ENCODE data around the gene MTMR12.
"Not testable (repeated sequence)": the region's sequence is repeated elsewhere in the genome, so short reads cannot be mapped to it uniquely, and the experiment has no call there.

Gene MTMR12

GRCh38 chr5:32282633-32283032 is 30.1 kb downstream of the MTMR12 start:
- DNase-seq (no peak), ATAC-seq (replicated peaks) (no peak)
- Mint-ChIP-seq H3K27me3 (no peaks in the 10 kb centered on the region), H3K4me3 (no peak overlapping the region), H3K36me3 (peaks cover 12 to 14% of the 10 kb centered on the region in 2 donors), H3K9me3 (peaks cover 0 to 5% of the 10 kb centered on the region in 2 donors), H3K4me1 (peaks cover 22 to 50% of the 10 kb centered on the region in 2 donors), H3K27ac (no peak overlapping the region)

- H3K4me1 Mint-ChIP-seq, result peaks cover 24 to 48% of the 10 kb centered on the region in 2 donors
These were observed 31.2 kb downstream of the MTMR12 start for GRCh38 chr5:32281378-32282133.

DNA sequence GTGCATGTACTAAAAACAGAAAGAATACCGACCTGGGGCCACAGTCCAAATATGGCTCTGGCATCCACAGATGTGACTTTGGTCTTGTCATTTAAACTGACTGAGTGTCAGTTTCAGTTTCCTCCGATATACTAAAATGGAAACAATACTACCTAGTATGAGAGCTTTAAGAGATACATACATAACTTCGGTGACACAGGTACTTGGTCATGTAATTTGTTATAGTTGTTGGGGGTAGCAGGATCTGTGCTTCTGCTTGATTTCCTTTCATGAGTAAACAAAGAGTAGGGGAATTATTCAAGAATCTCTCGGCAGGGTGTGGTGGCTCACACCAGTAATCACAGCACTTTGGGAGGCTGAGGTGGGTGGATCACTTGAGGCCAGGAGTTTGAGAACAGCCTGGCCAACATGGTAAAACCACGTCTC is 32.1 kb downstream of the MTMR12 start:
- Mint-ChIP-seq H3K27ac (peak overlapping the region; percentile 47), H3K27me3 (no peaks in the 10 kb centered on the region), H3K36me3 (peaks cover 10 to 14% of the 10 kb centered on the region in 2 donors), H3K4me1 (peaks cover 26 to 51% of the 10 kb centered on the region in 2 donors), H3K9me3 (peaks cover 0 to 5% of the 10 kb centered on the region in 2 donors), H3K4me3 (peak overlapping the region in 1 of 2 donors; percentile 15)
- no peak for DNase-seq
- ATAC-seq (replicated peaks), result peak; percentile 58 to 61

More at GRCh38 chr5:32281378-32282133, 31.2 kb downstream of the MTMR12 start:
- H3K9me3 Mint-ChIP-seq; H3K27ac Mint-ChIP-seq; DNase-seq; H3K27me3 Mint-ChIP-seq; ATAC-seq (replicated peaks); H3K4me3 Mint-ChIP-seq: not testable (repeated sequence)
- H3K36me3 Mint-ChIP-seq, result peaks cover 10 to 14% of the 10 kb centered on the region in 2 donors

DNA sequence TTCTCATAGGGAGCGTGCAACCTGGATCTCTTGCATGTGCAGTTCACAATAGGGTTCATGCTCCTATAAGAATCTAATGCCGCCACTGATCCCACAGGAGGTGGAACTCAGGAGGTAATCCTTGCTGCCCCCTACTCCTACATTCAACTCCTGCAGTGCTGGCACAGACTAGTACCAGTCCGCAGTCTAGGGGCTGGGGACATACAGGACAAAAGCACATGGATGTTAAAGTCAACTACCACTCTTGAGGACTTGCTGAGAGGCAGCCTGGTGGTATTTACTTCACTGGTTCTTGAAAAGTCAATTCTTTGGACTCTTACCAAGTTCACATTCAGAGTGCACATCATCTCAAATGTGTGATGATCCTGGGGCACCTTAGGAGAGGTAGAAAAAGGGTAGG is 33.0 kb downstream of the MTMR12 start:
- no peaks in the 10 kb centered on the region for H3K27me3 Mint-ChIP-seq
- H3K36me3 Mint-ChIP-seq, result peaks cover 15 to 20% of the 10 kb centered on the region in 2 donors
- no peak overlapping the region for H3K4me3 Mint-ChIP-seq
- ATAC-seq (replicated peaks), result no peak
- H3K27ac Mint-ChIP-seq, result no peak overlapping the region
- peaks cover 0 to 3% of the 10 kb centered on the region in 2 donors for H3K9me3 Mint-ChIP-seq
- H3K4me1 Mint-ChIP-seq, result peaks cover 25 to 56% of the 10 kb centered on the region in 2 donors
- no peak for DNase-seq

- Mint-ChIP-seq H3K4me3 (no peak overlapping the region), H3K27me3 (no peaks in the 10 kb centered on the region), H3K9me3 (peaks cover 0 to 3% of the 10 kb centered on the region in 2 donors), H3K36me3 (peaks cover 16 to 24% of the 10 kb centered on the region in 2 donors), H3K4me1 (peaks cover 25 to 56% of the 10 kb centered on the region in 2 donors), H3K27ac (no peak overlapping the region)
- DNase-seq (no peak), ATAC-seq (replicated peaks) (no peak)
These were observed 33.5 kb downstream of the MTMR12 start for GRCh38 chr5:32279223-32279622.

DNA sequence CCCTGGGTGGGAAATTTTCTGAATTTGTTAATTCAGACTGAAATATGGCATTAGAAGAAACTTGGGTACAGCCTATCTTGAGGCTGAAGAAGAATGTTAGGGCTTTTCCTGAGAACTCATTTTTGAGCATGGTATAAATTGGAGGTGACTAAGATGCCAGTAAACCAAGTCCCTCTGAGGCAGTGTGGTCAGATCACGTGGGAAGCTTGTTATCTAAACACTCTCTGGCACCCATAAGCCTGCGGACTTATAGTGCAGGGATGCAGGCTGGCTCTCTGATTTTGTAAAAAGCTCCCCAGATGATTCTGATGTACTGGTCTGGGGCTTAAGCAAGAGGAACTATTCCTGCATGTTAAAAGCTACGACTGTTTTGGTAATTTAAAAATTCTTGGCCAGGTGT is 34.3 kb downstream of the MTMR12 start:
- H3K4me1 Mint-ChIP-seq, result peaks cover 23 to 52% of the 10 kb centered on the region in 2 donors
- peak in 1 of 2 donors; percentile 59 for ATAC-seq (replicated peaks)
- no peaks in the 10 kb centered on the region for H3K27me3 Mint-ChIP-seq
- no peak for DNase-seq
- peaks cover 0 to 3% of the 10 kb centered on the region in 2 donors for H3K9me3 Mint-ChIP-seq
- H3K4me3 Mint-ChIP-seq, result no peak overlapping the region
- peak overlapping the region; percentile 14 for H3K27ac Mint-ChIP-seq
- H3K36me3 Mint-ChIP-seq, result peaks cover 23 to 32% of the 10 kb centered on the region in 2 donors

- H3K9me3 Mint-ChIP-seq, result peaks cover 0 to 3% of the 10 kb centered on the region in 2 donors
- no peak overlapping the region for H3K4me3 Mint-ChIP-seq
- H3K27ac Mint-ChIP-seq, result peak overlapping the region; percentile 76
- H3K4me1 Mint-ChIP-seq, result peaks cover 23 to 52% of the 10 kb centered on the region in 2 donors
- peaks cover 29 to 39% of the 10 kb centered on the region in 2 donors for H3K36me3 Mint-ChIP-seq
- H3K27me3 Mint-ChIP-seq, result no peaks in the 10 kb centered on the region
- peak; percentile 66 to 77 for ATAC-seq (replicated peaks)
- DNase-seq, result no peak
These were observed 34.9 kb downstream of the MTMR12 start for GRCh38 chr5:32277798-32278197.

DNA sequence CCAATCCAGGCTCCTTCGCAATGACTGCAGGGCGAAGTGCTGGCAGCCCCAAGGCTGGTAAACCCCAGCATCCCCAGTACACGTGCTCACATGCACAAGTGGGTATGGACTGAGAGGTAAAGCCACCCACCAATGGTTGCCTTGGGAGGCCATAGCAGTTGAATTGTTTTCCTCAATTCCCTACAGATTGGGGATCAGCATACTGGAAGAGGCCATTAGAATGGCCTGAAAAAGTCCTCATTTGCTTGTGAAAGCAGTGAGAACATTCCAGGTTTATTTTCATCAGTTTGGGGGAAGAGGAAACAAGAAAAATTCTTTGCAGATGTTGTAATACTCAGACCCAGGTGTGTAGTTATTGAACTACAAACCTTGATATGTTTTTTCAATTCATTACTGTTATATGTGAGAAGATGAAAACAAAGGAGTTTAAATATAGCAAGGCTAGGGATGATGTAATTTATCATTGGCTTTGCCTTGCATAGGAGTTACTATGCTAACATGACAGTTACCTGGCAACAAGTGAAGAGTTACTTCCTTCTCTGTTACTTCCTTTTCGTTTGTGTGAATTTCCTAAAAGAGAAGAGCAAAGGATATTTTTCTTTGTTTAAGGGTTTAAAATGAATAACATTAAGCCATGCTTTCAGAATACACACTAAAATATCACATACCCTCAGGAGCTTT is 36.4 kb downstream of the MTMR12 start:
- Mint-ChIP-seq H3K4me3 (no peak overlapping the region), H3K27ac (no peak overlapping the region), H3K9me3 (peaks cover 0 to 3% of the 10 kb centered on the region in 2 donors), H3K27me3 (no peaks in the 10 kb centered on the region), H3K36me3 (peaks cover 30 to 38% of the 10 kb centered on the region in 2 donors), H3K4me1 (peaks cover 22 to 42% of the 10 kb centered on the region in 2 donors)
- DNase-seq, result no peak
- peak; percentile 62 to 77 for ATAC-seq (replicated peaks)

DNA sequence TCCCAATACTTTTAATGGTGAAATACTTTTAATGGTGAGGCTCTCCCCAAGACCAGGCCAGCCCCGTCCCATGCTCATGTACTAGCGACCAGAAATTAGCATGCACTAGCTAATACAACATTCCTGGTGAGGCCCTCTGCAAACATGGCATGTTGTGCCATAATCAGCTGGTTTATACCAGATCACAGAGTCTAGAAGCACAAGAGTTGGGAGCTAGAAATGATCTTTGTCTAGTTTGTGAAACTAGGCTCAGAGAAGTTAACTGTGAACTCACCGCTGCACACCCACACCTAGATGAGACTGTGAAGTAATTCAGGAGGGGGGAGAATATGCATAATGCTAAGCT is 37.4 kb downstream of the MTMR12 start:
- DNase-seq (no peak), ATAC-seq (replicated peaks) (no peak)
- peaks cover 26 to 41% of the 10 kb centered on the region in 2 donors for H3K4me1 Mint-ChIP-seq
- H3K27ac Mint-ChIP-seq, result peak overlapping the region; percentile 51
- no peaks in the 10 kb centered on the region for H3K27me3 Mint-ChIP-seq
- no peak overlapping the region for H3K4me3 Mint-ChIP-seq
- H3K9me3 Mint-ChIP-seq, result no peaks in the 10 kb centered on the region
- peaks cover 29 to 41% of the 10 kb centered on the region in 2 donors for H3K36me3 Mint-ChIP-seq

GRCh38 chr5:32274548-32275395 is 38.0 kb downstream of the MTMR12 start:
- peak overlapping the region; percentile 20 for H3K27ac Mint-ChIP-seq
- no peak for ATAC-seq (replicated peaks)

GRCh38 chr5:32273821-32274220 is 38.9 kb downstream of the MTMR12 start:
- Mint-ChIP-seq H3K4me3 (no peak overlapping the region), H3K9me3 (no peaks in the 10 kb centered on the region), H3K27me3 (no peaks in the 10 kb centered on the region), H3K36me3 (peaks cover 32 to 44% of the 10 kb centered on the region in 2 donors), H3K4me1 (peaks cover 28 to 41% of the 10 kb centered on the region in 2 donors), H3K27ac (no peak overlapping the region)
- DNase-seq (no peak), ATAC-seq (replicated peaks) (no peak)

More at GRCh38 chr5:32274548-32275395, 38.0 kb downstream of the MTMR12 start:
- H3K27me3 Mint-ChIP-seq, result no peaks in the 10 kb centered on the region
- DNase-seq, result no peak
- no peak overlapping the region for H3K4me3 Mint-ChIP-seq
- peaks cover 28 to 42% of the 10 kb centered on the region in 2 donors for H3K4me1 Mint-ChIP-seq
- no peaks in the 10 kb centered on the region for H3K9me3 Mint-ChIP-seq
- peaks cover 32 to 44% of the 10 kb centered on the region in 2 donors for H3K36me3 Mint-ChIP-seq

GRCh38 chr5:32272746-32273145 is 40.0 kb downstream of the MTMR12 start:
- Mint-ChIP-seq H3K9me3 (no peaks in the 10 kb centered on the region), H3K4me3 (no peak overlapping the region), H3K36me3 (peaks cover 39 to 52% of the 10 kb centered on the region in 2 donors), H3K27ac (no peak overlapping the region), H3K27me3 (no peaks in the 10 kb centered on the region), H3K4me1 (peaks cover 23 to 30% of the 10 kb centered on the region in 2 donors)
- DNase-seq (no peak), ATAC-seq (replicated peaks) (no peak)

DNA sequence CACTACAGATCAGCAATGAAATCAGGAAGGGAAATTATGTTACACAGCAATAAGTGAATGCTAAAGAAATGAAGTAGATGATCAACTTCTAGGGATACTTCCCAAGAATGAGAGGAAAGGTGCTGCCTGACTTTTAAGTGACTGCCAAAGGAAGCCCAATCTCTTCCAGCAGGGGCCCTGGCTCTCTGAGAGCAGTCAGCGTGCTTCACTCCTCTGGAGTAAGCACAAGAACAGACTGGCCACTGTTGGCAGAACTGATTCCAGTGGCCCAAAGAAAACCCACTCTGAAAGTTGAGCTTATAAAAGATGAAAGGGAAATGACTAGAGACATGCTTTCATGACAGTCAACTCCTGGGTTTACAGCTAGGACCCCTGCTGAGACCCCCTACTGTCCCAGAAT is 41.8 kb downstream of the MTMR12 start:
- peaks cover 53 to 66% of the 10 kb centered on the region in 2 donors for H3K36me3 Mint-ChIP-seq
- H3K27ac Mint-ChIP-seq, result peak overlapping the region; percentile 75
- no peak overlapping the region for H3K4me3 Mint-ChIP-seq
- H3K9me3 Mint-ChIP-seq, result no peaks in the 10 kb centered on the region
- ATAC-seq (replicated peaks), result no peak
- H3K4me1 Mint-ChIP-seq, result peaks cover 17 to 20% of the 10 kb centered on the region in 2 donors
- H3K27me3 Mint-ChIP-seq, result no peaks in the 10 kb centered on the region
- DNase-seq, result no peak

- no peak overlapping the region for H3K4me3 Mint-ChIP-seq
- H3K36me3 Mint-ChIP-seq, result peaks cover 53 to 65% of the 10 kb centered on the region in 2 donors
- H3K27ac Mint-ChIP-seq, result no peak overlapping the region
- H3K4me1 Mint-ChIP-seq, result peaks cover 15 to 16% of the 10 kb centered on the region in 2 donors
- no peaks in the 10 kb centered on the region for H3K27me3 Mint-ChIP-seq
- H3K9me3 Mint-ChIP-seq, result no peaks in the 10 kb centered on the region
- DNase-seq (no peak), ATAC-seq (replicated peaks) (no peak)
These were observed 42.6 kb downstream of the MTMR12 start for GRCh38 chr5:32270178-32270577.
